DMS 273 treated with DMSO at 0.1 percent for 48 hours (cell line): ENCODE results near the gene AADACL4.
"Not testable (repeated sequence)": the region's sequence is repeated elsewhere in the genome, so short reads cannot be mapped to it uniquely, and the experiment has no call there.

Source experiments
- DNase-seq: peaks from one replicate; lab custom pipeline; 2025; lab: John Stamatoyannopoulos, UW

Gene AADACL4

GRCh38 chr1:12712076-12712475, 68.2 kb downstream of the AADACL4 start:
- DNase-seq = no peak

DNA sequence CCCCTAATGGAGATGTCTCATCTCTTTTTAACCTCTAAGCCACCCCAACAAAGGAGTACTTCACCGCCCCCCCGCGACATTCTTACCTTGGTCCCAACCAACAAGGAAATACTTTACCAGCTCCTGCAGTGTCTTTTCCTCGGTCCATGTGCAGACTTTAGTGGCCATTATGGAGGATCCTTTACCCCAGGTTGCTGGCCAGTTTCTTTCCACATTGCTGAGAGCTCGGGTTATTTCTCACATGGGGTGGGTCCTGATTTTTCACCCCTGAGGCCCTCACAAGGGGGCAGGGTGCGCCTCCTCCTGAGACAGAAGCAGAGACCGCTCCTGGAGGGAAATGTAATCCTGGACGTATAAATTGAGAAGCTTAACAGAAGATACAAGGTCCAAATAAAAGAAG, 69.0 kb downstream of the AADACL4 start:
- DNase-seq = no peak

DNA sequence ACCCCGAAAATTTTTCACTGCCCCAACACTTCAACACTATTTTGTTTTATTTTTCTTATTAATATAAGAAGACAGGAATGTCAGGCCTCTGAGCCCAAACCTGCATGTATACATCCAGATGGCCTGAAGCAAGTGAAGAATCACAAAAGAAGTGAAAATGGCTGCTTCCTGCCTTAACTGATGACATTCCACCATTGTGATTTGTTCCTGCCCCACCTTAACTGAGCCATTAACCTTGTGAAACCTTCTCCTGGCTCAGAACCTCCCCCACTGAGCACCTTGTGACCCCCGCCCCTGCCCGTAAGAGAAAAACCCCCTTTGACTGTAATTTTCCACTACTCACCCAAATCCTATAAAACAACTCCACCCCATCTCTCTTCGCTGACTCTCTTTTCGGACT, 69.8 kb downstream of the AADACL4 start:
- not testable (repeated sequence) for DNase-seq

GRCh38 chr1:12714710-12715475, 71.0 kb downstream of the AADACL4 start:
- no peak for DNase-seq

- no peak for DNase-seq
These were observed 72.1 kb downstream of the AADACL4 start, which contains the start of gene AADACL3 for GRCh38 chr1:12715896-12716437. Gene AADACL3 (plus strand): TSS chr1:12716110. CDS start chr1:12716177, 67 bp downstream.
